Glomerular visceral epithelial cell (primary cell): ENCODE results near the gene TRIM68.

Experiments used
- DNase-seq: peaks from one replicate; pipeline ENCODE4 v3.0.0-alpha.2; 2016; ENCODE audit errors: extremely low spot score

TRIM68 gene, protein sequence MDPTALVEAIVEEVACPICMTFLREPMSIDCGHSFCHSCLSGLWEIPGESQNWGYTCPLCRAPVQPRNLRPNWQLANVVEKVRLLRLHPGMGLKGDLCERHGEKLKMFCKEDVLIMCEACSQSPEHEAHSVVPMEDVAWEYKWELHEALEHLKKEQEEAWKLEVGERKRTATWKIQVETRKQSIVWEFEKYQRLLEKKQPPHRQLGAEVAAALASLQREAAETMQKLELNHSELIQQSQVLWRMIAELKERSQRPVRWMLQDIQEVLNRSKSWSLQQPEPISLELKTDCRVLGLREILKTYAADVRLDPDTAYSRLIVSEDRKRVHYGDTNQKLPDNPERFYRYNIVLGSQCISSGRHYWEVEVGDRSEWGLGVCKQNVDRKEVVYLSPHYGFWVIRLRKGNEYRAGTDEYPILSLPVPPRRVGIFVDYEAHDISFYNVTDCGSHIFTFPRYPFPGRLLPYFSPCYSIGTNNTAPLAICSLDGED

DNA sequence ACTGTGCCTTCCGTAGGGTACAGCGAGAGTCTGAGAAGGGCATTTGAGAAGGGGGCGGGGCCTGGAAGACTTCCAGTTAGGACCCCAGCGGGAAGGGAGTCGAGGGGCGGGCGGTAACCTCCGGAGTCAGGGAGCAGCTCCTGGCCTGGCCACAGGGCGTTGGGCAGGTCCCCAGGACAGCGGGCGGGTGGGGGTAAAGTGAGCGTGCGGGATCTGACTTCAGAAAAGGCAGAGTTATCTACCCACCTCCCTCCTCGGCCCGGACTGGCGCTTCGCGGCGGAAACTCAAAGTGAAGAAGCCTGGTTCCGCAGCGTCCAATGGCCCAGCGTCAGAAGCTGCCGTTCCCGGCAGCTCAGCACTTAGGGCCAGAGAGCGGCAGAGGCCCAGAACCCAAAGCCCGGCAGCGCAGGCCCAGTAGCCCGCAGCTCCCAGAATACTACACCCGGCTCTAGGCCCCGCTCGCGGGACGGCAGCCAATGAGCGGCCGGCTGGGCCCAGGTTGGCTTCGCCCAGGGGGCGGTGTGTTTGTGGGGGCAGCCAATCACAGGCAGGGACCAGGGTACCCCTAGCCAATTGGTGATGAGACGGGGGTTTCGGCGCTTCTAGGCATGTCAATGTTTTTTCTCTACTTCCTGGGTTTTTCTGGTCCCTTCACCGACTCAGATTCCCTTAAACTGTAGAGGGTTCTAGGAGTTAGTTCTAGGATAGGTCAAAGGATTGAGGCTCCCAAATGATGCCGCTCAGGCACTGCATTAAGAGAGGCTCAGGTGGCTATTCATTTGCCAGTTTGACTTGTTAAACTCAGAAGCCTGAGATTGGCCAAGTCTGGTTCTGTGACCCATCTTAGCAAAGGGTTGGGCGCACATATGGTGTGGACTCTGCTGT lies at the start of gene TRIM68:
TSS of gene TRIM68 (minus strand) at position 451 of the 886 bp plus-strand sequence. CDS start 2,727 bp downstream, outside the sequence.
- DNase-seq: peak; percentile 95

DNA sequence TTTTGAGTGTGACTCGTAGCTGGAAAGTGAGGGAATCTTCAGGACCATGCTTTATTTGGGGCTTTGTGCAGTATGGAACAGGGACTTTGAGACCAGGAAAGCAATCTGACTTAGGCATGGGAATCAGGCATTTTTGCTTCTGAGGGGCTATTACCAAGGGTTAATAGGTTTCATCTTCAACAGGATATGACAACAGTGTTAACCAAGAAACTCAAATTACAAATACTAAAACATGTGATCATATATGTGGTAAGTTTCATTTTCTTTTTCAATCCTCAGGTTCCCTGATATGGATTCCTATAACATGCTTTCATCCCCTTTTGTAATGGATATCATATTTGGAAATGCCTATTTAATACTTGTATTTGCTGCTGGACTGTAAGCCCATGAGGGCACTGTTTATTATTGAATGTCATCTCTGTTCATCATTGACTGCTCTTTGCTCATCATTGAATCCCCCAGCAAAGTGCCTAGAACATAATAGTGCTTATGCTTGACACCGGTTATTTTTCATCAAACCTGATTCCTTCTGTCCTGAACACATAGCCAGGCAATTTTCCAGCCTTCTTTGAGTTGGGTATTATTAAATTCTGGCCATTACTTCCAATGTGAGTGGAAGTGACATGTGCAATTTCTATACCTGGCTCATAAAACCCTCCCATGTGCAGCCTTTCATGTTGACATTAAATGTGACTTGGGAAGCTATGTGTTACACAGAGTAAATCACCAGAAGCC lies 46.8 kb upstream of the TRIM68 start:
- DNase-seq: no peak

- no peak for DNase-seq
These were observed 39.7 kb upstream of the TRIM68 start for GRCh38 chr11:4647766-4648165.

- DNase-seq: no peak
These were observed 37.9 kb upstream of the TRIM68 start for GRCh38 chr11:4645974-4646373.

- DNase-seq: no peak
These were observed 36.2 kb upstream of the TRIM68 start for GRCh38 chr11:4644233-4644632.

DNA sequence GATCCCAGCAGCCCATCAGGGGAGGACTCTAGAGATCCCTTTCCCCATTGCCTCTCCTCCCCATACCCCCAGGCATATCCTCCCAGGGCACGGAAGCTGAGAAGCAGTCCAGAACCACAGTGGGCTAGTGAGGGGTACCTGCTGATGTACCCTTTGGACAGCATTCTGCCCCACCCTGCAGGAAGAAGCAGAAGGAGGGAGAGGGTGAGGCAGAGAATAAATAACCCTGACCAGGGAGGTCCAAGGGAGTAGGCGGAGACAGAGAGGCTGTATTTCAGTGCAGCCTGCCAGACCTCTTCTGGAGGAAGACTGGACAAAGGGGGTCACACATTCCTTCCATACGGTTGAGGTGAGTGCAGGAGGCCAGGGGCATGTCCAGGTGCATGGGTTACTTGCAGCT lies 35.7 kb upstream of the TRIM68 start, which contains the start of gene OR51E1:
TSS of gene OR51E1 (plus strand) at position 301 of the 400 bp plus-strand sequence. CDS start 8,545 bp downstream, outside the sequence.
- DNase-seq: no peak

DNA sequence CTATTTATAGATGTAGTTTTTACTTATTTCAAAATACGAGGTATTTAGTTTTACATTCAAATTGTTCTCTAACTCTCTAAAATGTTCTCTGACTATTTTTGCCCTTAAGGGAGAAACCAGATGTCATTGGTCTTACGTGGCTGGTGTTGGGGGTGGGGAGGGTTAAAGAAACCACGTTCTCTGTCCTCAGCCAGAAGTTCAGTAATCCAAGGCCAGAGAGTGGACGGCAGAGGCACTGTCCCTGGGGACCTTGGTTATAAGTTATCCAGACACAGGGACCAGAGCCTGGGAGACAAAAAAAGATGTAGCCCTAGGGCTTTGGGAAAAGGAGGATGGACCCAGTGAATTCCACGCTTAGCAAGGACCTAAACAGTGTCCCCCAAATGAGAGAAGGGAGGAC lies 35.0 kb upstream of the TRIM68 start:
- DNase-seq: no peak

GRCh38 chr11:4642043-4642442 lies 34.0 kb upstream of the TRIM68 start:
- DNase-seq: no peak

DNA sequence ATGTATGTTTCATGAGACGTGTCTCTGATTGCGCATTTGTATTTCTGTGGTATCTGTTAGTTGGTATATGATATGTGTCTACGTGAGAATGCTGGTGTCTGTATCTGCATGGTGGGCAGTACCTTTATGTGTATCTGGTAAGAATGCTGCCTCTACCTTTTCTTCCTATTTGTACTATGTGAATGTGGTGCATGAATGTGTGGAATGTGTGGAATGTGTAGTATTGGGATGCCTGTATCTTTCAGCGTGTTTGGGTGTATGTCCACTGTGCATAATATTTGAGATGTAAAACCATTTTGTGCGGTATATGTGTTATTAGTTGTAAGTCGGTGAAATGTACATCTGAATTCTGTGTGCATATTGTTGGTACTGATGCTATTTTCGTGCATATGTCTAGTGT lies 33.5 kb upstream of the TRIM68 start:
- DNase-seq: no peak

GRCh38 chr11:4639931-4640330 lies 31.9 kb upstream of the TRIM68 start:
- DNase-seq: no peak

DNA sequence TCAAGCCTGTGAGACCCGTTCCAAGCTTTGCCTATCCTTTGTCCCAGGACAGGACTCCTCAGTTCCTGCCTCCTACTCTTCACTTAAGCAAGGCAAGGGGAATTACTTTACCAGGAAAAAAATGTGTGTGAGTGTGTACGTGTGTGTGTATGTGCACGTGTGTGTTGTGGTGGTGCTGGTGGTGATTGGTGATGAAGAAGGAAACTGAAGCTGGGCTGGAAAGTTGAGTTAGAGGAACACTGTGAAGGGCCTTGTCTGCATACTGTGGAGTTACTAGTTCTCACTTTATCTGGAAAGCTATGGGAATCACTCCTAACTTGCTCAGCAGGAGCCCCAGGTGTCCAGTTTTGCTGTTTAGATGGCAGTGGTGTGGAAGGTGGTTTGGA lies 29.6 kb upstream of the TRIM68 start:
- no peak for DNase-seq

DNA sequence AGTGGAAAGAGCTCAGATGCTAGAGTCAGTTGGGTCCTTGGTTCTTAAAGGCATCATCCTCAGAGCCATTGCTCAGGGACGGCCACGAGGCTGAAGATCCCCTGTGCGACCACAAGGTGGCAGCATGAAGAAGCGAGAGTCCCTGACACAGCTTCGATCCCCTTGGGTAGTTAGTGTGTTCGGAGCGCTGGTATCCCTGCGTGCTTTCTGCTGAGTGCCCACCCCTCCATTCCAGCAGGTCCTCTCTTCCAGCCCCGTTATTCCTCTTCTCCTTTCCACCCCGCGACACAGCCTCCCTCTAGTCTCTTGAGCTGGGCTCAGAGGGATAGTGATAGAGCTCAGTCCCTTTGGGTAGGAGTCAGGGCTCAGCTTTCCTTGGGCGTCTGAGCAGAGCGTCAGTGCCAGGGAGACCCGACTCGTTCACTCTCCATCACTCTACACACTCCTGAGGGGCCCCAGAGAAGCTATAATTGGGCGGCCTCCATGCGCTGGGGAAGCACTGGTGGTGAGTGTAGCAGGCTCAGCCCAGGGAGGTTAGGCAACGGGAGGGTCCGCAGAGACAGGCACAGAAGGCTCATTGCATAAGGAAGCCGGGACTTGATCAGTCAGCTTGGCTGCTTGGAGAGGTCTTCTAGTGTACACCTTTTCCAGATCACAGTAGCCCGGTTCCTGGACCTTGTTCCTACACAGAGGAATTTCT lies 29.1 kb upstream of the TRIM68 start, which contains the start of gene OR51D1:
TSS of gene OR51D1 (plus strand) at position 516 of the 700 bp plus-strand sequence. CDS start 2,314 bp downstream, outside the sequence.
- DNase-seq: peak; percentile 58

DNA sequence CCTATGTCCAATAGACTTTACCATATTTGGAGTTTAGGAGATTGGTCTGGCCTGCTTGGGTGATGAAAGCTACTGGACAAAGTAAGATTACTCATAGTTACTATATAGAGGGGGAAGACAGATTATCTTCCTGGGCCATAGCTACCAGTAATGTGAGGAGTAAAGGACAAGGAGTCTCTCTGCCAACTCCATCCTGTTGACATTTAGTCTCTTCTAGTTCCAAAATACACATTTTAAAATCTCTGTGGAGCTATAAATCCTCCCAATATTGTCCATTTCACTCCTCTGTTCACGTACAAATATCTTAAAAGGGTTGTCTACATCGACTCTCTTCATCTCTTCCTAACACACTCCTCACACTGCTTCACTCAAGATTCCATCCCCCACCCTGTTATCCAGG lies 28.1 kb upstream of the TRIM68 start:
- DNase-seq: no peak

DNA sequence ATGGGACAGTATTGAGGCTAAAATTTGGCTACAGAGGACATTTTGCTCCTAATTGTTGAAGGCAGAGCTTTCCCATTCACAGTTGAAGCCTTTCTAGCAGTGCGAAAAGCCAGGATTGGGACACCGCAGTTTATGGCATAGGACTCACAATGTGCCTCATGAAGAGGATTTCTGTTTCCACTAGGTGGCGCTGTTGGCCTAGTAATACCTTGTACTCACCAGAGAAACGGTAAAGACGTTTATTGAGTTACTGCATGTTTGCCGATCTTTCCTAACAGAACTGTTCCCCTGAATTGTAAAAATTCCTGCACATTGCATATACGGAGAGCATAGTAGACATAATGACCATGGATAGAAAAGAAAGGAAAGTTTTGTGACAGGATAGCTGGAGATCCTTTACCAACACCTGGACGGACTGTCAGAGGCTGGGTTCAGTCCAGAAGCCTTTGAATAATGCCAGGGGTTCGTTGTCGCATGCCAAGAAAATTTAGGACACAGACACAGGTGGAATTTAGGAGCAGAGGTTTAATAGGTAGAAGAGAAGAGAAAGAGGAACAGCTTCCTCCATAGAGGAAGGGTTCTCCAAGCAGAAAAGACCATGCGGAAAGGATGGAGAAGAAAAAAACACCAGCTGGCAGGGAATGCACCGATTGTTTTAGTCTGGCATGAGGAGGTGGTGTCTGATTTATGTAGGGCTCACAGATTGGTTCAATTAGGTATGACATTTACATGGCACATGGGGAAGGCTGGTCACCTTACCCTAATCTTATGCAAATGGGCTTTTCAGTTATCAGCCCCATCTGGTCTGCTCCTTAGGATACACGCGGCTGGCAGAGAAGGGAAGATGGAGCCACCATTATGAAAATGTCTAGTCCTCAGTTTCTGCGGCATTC lies 18.4 kb upstream of the TRIM68 start:
- peak; percentile 59 for DNase-seq

GRCh38 chr11:4619514-4619913 lies 11.5 kb upstream of the TRIM68 start:
- DNase-seq: no peak

DNA sequence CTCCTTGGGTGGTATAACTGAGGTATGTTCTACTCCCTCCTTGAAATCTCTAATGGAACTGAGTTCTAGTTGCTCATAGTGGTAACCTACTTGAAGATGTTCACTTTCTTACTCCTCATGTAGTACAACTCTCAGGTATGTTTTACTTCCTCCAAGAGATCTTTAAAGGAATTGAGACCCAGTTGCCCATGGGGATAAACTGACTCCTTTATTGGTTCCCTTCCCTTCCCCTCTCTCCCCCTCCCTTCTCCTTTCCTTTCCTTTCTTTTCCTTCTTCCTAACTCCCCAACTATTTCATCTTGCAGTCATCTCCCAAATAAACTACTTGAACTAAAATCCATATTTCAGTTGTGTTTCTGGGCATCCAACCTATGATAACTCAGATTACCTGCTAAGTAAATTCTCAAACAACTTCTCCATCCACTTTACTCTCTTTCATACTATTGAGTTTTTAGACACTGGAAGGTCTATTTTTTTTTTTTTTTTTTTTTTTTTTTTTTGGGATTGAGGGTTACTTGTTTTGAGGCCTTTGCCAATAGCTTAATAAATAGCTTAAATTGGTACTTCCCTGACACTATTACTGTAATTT lies 7.9 kb upstream of the TRIM68 start:
- no peak for DNase-seq

DNA sequence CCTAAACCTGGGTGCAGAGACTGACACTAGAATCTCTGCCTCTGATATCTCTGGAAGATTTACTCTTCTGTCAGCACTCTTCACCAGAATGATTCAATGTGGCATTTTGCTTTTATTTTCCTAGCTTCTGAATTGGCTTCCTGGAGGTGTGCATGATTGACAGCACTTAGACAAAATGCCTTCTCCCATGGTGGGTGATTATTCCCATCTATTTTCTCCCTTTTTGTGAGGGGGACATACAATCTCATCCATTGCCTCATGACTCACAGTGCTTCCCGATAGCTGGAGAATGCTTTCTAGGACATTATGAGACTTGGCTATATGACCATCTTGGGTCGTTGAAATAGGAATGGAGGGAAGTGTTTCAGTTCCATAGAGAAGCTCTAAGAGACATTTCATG lies 4.0 kb upstream of the TRIM68 start:
- no peak for DNase-seq

DNA sequence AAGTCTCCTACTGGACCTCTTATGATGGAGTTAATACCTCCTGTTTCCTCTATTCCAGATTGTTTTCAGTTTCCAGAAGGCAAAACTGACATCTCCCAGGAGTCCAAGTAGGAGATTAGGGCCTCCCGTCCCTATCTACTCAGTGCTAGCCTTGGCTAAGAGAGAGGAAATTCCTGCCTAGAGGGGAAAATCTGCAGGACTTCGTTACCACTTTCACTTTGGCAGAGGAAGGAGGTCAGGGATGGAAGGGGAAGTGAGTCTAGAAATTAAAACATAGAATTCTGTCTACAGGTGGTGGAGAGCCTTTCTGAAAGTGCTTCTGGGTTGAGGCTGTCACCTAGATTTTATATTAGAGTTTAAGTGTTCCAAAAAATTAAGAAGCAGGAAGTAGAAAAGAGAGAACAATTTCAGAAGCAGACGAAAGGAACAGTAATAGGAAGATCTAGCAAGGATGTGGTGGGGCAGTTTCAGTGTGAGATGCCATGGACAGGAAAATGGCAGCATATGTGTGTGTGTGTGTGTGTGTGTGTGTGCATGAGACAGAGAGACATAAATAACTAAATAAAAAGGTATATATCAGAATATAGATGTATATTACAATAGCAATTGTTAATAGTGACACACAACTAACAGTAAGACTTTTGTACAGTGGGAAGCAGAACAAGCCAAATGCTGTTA lies 2.4 kb upstream of the TRIM68 start:
- DNase-seq: no peak

DNA sequence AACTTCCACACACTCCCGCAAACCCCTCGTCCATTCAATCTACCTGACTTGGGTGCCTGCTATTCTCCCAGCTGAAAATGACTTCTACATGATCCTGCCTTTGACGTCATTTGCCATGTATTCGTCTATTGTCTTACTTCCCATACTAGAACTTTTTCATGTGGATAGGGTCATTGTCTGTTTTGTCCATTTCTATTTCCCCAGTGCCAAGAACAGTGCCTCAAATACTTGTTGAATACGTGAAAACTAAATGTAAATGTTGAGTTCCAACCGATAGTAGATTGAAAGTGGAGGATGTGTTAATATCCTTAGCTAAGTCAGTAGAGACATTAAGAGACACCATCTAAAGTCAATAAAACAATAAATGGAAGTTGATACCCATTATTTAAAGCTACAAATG lies 935 bp downstream of the TRIM68 start:
- DNase-seq: no peak
